H1 (cell line): Measurements from ENCODE around the gene BLOC1S4. TPM values are rescaled to one million over a fixed set of nuclear protein-coding genes. Genes with fewer than 3 reads are reported as not detected.

Experiments used
- CTCF ChIA-PET: fragments of 300-600 bp; sonication (Branson Sonifier 250); formaldehyde crosslinking; loops from one replicate; lab custom pipeline; 2021; ENCODE audit not compliant: partially characterized antibody; lab: Charles Lee
- POLR2A ChIA-PET: fragments of 300-600 bp; sonication (Branson Sonifier 250); formaldehyde crosslinking; loops from one replicate; lab custom pipeline; 2021; ENCODE audit warnings: inconsistent platforms; ENCODE audit not compliant: partially characterized antibody; lab: Charles Lee
- DNase-seq, 2 experiments: peaks; one replicate each; pipeline versions ENCODE4 v3.0.0 to v3.0.0-alpha.2; 2010 to 2022; ENCODE audit warnings: low spot score in 2 of 2, low read depth in 1 of 2, mixed read lengths in 1 of 2
- FAIRE-seq: peaks from 2 replicates; lab custom pipeline; 2011; peaks lifted over from hg19 to GRCh38; lab: Jason Lieb, UNC
- H2AFZ ChIP-seq: 2 replicates; pipeline ENCODE4 v1.8.1; 2012; ENCODE audit warnings: low read length, inconsistent platforms
- H2AK5ac ChIP-seq: 2 replicates; pipeline ENCODE4 v1.6.1; 2013; ENCODE audit warnings: low read depth, low read length
- H2BK120ac ChIP-seq: replicated peaks from 2 replicates; pipeline ENCODE3; 2013; ENCODE audit warnings: low read depth, low read length, inconsistent platforms
- H2BK12ac ChIP-seq: 2 replicates; pipeline ENCODE4 v1.6.1; 2013; ENCODE audit warnings: low read depth, low read length
- H2BK15ac ChIP-seq: 2 replicates; pipeline ENCODE4 v1.6.1; 2013; ENCODE audit warnings: low read length
- H2BK20ac ChIP-seq: 2 replicates; pipeline ENCODE4 v1.6.1; 2013; ENCODE audit warnings: low read length
- H2BK5ac ChIP-seq: 2 replicates; pipeline ENCODE4 v1.6.1; 2013; ENCODE audit warnings: low read depth, low read length
- H3K14ac ChIP-seq: 2 replicates; pipeline ENCODE4 v1.6.1; 2013; ENCODE audit warnings: inconsistent platforms; ENCODE audit not compliant: insufficient read length
- H3K18ac ChIP-seq: 2 replicates; pipeline ENCODE4 v1.6.1; 2013; ENCODE audit warnings: low read length; ENCODE audit errors: extremely low read depth
- H3K23ac ChIP-seq: 2 replicates; pipeline ENCODE4 v1.6.1; 2013; ENCODE audit warnings: inconsistent platforms; ENCODE audit not compliant: insufficient read length
- H3K23me2 ChIP-seq: 2 replicates; pipeline ENCODE4 v1.6.1; 2013; ENCODE audit warnings: low read depth, low read length
- H3K27ac ChIP-seq: 2 replicates; pipeline ENCODE4 v1.6.1; 2011; ENCODE audit warnings: low read depth, low read length, inconsistent platforms
- H3K27me3 ChIP-seq, 4 experiments: replicated peaks in 1 of 4; 1 replicate in 1 of 4; 2 replicates in 3 of 4; pipeline versions ENCODE4 v1.6.1 to v1.8.1; 2011 to 2013; ENCODE audit warnings: low read length in 3 of 4, mild to moderate bottlenecking in 3 of 4, inconsistent platforms in 2 of 4, mixed read lengths in 2 of 4, moderate library complexity in 1 of 4; ENCODE audit not compliant: control insufficient read depth in 3 of 4, insufficient read depth in 3 of 4; ENCODE audit errors: extremely low read depth in 1 of 4
- H3K36me3 ChIP-seq, 4 experiments: 2 replicates each; pipeline versions ENCODE4 v1.6.1 to v1.8.1; 2011 to 2013; ENCODE audit warnings: mild to moderate bottlenecking in 4 of 4, low read length in 3 of 4, moderate library complexity in 2 of 4, control low read depth in 1 of 4, inconsistent platforms in 1 of 4; ENCODE audit not compliant: insufficient read depth in 4 of 4, control insufficient read depth in 2 of 4
- H3K4ac ChIP-seq: replicated peaks from 2 replicates; pipeline ENCODE3; 2013; ENCODE audit warnings: low read length, low read depth, mixed read lengths, inconsistent platforms; ENCODE audit not compliant: insufficient read length
- H3K4me1 ChIP-seq, 4 experiments: replicated peaks in 1 of 4; 1 replicate in 1 of 4; 2 replicates in 3 of 4; pipeline versions ENCODE4 v1.6.1 to v1.8.1; 2011 to 2013; ENCODE audit warnings: low read length in 3 of 4, inconsistent platforms in 2 of 4, mixed read lengths in 1 of 4; ENCODE audit not compliant: insufficient read depth in 4 of 4, control insufficient read depth in 3 of 4
- H3K4me2 ChIP-seq, 2 experiments: 2 replicates each; pipeline versions ENCODE4 v1.6.1 to v1.8.1; 2011 to 2013; ENCODE audit warnings: low read depth in 2 of 2, low read length in 2 of 2, control low read depth in 1 of 2, inconsistent platforms in 1 of 2, mild to moderate bottlenecking in 1 of 2; ENCODE audit not compliant: insufficient read depth in 1 of 2
- H3K4me3 ChIP-seq, 4 experiments: fragments of 200-600, 300-600 bp in 1 of 4; sonication (generic), shearing (Covaris generic), sonication (Bioruptor Twin) in 1 of 4; 2 replicates each; pipeline versions ENCODE4 v1.5.1 to v1.8.1; 2011 to 2016; ENCODE audit warnings: low read length in 4 of 4, low read depth in 3 of 4, control low read depth in 2 of 4, inconsistent platforms in 2 of 4, mild to moderate bottlenecking in 2 of 4, mixed read lengths in 1 of 4, moderate library complexity in 1 of 4; ENCODE audit not compliant: insufficient read depth in 2 of 4; ENCODE audit errors: extremely low read depth in 1 of 4
- H3K56ac ChIP-seq: replicated peaks from 2 replicates; pipeline ENCODE3; 2013; ENCODE audit warnings: low read depth, mild to moderate bottlenecking, mixed read lengths, low read length, inconsistent platforms; ENCODE audit not compliant: insufficient read length
- H3K79me1 ChIP-seq: 2 replicates; pipeline ENCODE4 v1.6.1; 2013; ENCODE audit warnings: low read depth, low read length, control low read depth
- H3K79me2 ChIP-seq, 2 experiments: 2 replicates each; pipeline versions ENCODE4 v1.6.1 to v1.8.1; 2012 to 2013; ENCODE audit warnings: low read length in 2 of 2, mild to moderate bottlenecking in 2 of 2, inconsistent platforms in 1 of 2; ENCODE audit not compliant: insufficient read depth in 2 of 2, control insufficient read depth in 1 of 2
- H3K9ac ChIP-seq, 4 experiments: replicated peaks in 1 of 4; 1 replicate in 1 of 4; 2 replicates in 3 of 4; pipeline versions ENCODE4 v1.6.1 to v1.8.1; 2011 to 2013; ENCODE audit warnings: low read depth in 3 of 4, low read length in 3 of 4, control low read depth in 2 of 4, mild to moderate bottlenecking in 2 of 4, moderate library complexity in 2 of 4, inconsistent platforms in 1 of 4; ENCODE audit errors: extremely low read depth in 1 of 4
- H3K9me3 ChIP-seq, 2 experiments: 2 replicates each; pipeline versions ENCODE4 v1.6.1 to v1.8.1; 2012 to 2013; ENCODE audit warnings: mild to moderate bottlenecking in 2 of 2, moderate library complexity in 2 of 2, control low read depth in 1 of 2, inconsistent platforms in 1 of 2, low read depth in 1 of 2, low read length in 1 of 2, mixed read lengths in 1 of 2; ENCODE audit not compliant: insufficient read depth in 2 of 2
- H4K20me1 ChIP-seq, 2 experiments: replicated peaks in 1 of 2; 2 replicates each; pipeline versions ENCODE3 to v1.8.1; 2011 to 2013; ENCODE audit warnings: inconsistent platforms in 2 of 2, low read length in 2 of 2, mild to moderate bottlenecking in 1 of 2; ENCODE audit not compliant: insufficient read depth in 2 of 2, control insufficient read depth in 1 of 2
- H4K5ac ChIP-seq: 2 replicates; pipeline ENCODE4 v1.6.1; 2013; ENCODE audit warnings: low read length, low read depth, mixed read lengths, inconsistent platforms; ENCODE audit not compliant: insufficient read length
- H4K8ac ChIP-seq: 2 replicates; pipeline ENCODE4 v1.8.0; 2013; ENCODE audit warnings: mild to moderate bottlenecking, moderate library complexity, low read length, inconsistent platforms; ENCODE audit not compliant: insufficient read depth; ENCODE audit errors: extremely low read depth
- H4K91ac ChIP-seq: replicated peaks from 2 replicates; pipeline ENCODE3; 2013; ENCODE audit warnings: low read length, mixed read lengths, inconsistent platforms; ENCODE audit not compliant: insufficient read length
- ASH2L ChIP-seq: fragments of 200-600, 300-600 bp; sonication (generic); IDR thresholded peaks from one replicate; pipeline ENCODE4 v1.7.1; 2017; ENCODE audit warnings: low read length
- CBX8 ChIP-seq: fragments of 300-800, 300-1000 bp; sonication (generic); IDR thresholded peaks from 2 replicates; pipeline ENCODE4 v1.7.1; 2016; ENCODE audit warnings: low read depth, low read length, borderline replicate concordance
- EZH2 ChIP-seq: fragments of 200-600 bp; sonication (generic); IDR thresholded peaks from 2 replicates; pipeline ENCODE4 v1.7.1; 2012; ENCODE audit warnings: low read depth, mild to moderate bottlenecking, moderate library complexity, low read length, inconsistent platforms; ENCODE audit not compliant: severe bottlenecking
- POLR2AphosphoS5 ChIP-seq: IDR thresholded peaks from 2 replicates; pipeline ENCODE4 v1.6.1; 2011; ENCODE audit warnings: low read depth, low read length
- RAD21 ChIP-seq, 2 experiments: IDR thresholded peaks in 1 of 2; conservative IDR thresholded peaks in 1 of 2; 2 replicates each; pipeline ENCODE4 v1.6.1; 2011; ENCODE audit warnings: low read depth in 2 of 2, low read length in 2 of 2, improper control_type of control experiment in 1 of 2, inconsistent platforms in 1 of 2, mild to moderate bottlenecking in 1 of 2, moderate library complexity in 1 of 2
- RXRA ChIP-seq: IDR thresholded peaks from 2 replicates; pipeline ENCODE4 v1.6.1; 2011; ENCODE audit warnings: low read depth, mild to moderate bottlenecking, low read length, moderate library complexity; ENCODE audit not compliant: insufficient read depth
- SIRT6 ChIP-seq: IDR thresholded peaks from one replicate; pipeline ENCODE4 v1.7.1; 2012; ENCODE audit warnings: low read length, inconsistent platforms
- SP1 ChIP-seq: IDR thresholded peaks from 2 replicates; pipeline ENCODE4 v1.6.1; 2011; ENCODE audit warnings: low read depth, low read length
- SP2 ChIP-seq: IDR thresholded peaks from 2 replicates; pipeline ENCODE4 v1.6.1; 2012; ENCODE audit warnings: mild to moderate bottlenecking, low read length, inconsistent platforms
- TAF7 ChIP-seq: optimal IDR thresholded peaks from 2 replicates; pipeline ENCODE3; 2011; ENCODE audit warnings: low read depth, mild to moderate bottlenecking, inconsistent platforms, low read length, moderate library complexity, borderline replicate concordance
- ZNF274 ChIP-seq: IDR thresholded peaks from 2 replicates; pipeline ENCODE4 v1.7.0; 2012; ENCODE audit warnings: low read length, borderline replicate concordance; ENCODE audit errors: extremely low read depth
- WGBS, 2 experiments: shearing (Covaris generic) in 1 of 2; methylation state at CpG; one replicate each; pipeline versions ENCODE4 v1.1.6 to v1.1.7; 2013 to 2015; ENCODE audit warnings: low lambda C conversion rate in 2 of 2, mixed read lengths in 2 of 2, inconsistent platforms in 1 of 2, low coverage in 1 of 2, missing lambda C conversion rate in 1 of 2; ENCODE audit not compliant: insufficient replicate concordance in 2 of 2, insufficient coverage in 1 of 2, insufficient read length in 1 of 2; ENCODE audit errors: extremely low coverage in 1 of 2, missing lambda C conversion rate in 1 of 2; 5-methylcytosine and 5-hydroxymethylcytosine counted together
- polyA plus RNA-seq, 7 experiments: library from polyadenylated mRNA; depleted of rRNA in 3 of 7; stranded (reverse) in 5 of 7; unstranded in 2 of 7; fragments of >200 nt in 5 of 7; fragments of 200-250 nt in 2 of 7; gene quantifications; 1 replicate in 5 of 7; 2 replicates in 1 of 7; 4 replicates in 1 of 7; pipeline versions ENCODE4 v1.2.1 to v1.2.3, GENCODE V29; 2011 to 2013; ENCODE audit warnings: missing spikeins in 2 of 7, mixed read lengths in 2 of 7
- total RNA-seq: library from RNA; stranded (reverse); fragmentation: NEBNext Ultra II Directional; extraction: Animal tissue kit (Norgen Biotek cat#: 25700); gene quantifications from 2 replicates; pipeline ENCODE4 v1.2.1, GENCODE V29; 2021
- TF ChIP-seq, protein P1 (sequence below): IDR thresholded peaks from 2 replicates; pipeline ENCODE4 v1.6.1; 2012; ENCODE audit warnings: inconsistent platforms

BLOC1S4 gene
- total and polyA plus RNA-seq, 2 of the 8 experiments (the other 6 are each of a cell fraction or from before 2014, with no cell fraction given) = 19.1 to 27.8 TPM

DNA sequence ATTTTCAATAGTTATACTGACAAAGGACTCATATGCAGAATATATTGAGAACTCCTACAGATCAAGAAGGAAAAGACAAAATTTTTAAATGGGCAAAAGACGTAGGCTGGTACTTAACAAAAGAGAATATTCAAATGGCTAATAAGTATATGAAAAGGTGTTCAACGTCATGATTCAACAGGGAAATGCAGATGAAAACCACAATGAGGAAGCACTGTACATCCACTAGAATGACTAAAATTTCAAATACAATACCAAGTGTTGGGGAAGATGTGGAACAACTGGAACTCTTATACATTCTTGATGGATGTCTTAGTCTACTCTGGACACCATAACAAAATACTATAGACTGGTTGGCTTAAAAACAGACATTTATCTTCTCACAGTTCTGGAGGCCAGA, 5.0 kb upstream of the BLOC1S4 start:
- no peak overlapping the region for H3K4me3 ChIP-seq
- no peak overlapping the region for H4K8ac ChIP-seq
- no peaks in the 10 kb centered on the region for H3K9me3 ChIP-seq
- H3K36me3 ChIP-seq = peaks cover 0 to 17% (median 0%) of the 10 kb centered on the region in 4 experiments; a peak in 2 of 8 replicates
- H2BK120ac ChIP-seq = no peak overlapping the region
- ChIA-PET CTCF (no interaction called here), POLR2A (interaction anchor here (0.6 kb wide), 1 partner anchor 67 kb away, joined by 3 read pairs; no protein-coding TSS in a partner anchor)
- H3K9ac ChIP-seq = no peak overlapping the region
- no peak overlapping the region for H2BK5ac ChIP-seq
- no peak overlapping the region for H2AFZ ChIP-seq
- H3K4ac ChIP-seq = no peak overlapping the region
- H2BK15ac ChIP-seq = no peak overlapping the region
- no peak overlapping the region for H3K27ac ChIP-seq
- H4K5ac ChIP-seq = no peak overlapping the region
- H2BK20ac ChIP-seq = no peak overlapping the region
- FAIRE-seq (no peak), DNase-seq (no peak)
- H3K23ac ChIP-seq = no peak overlapping the region
- no peak overlapping the region for H4K91ac ChIP-seq
- H3K56ac ChIP-seq = no peak overlapping the region
- H2AK5ac ChIP-seq = no peak overlapping the region
- H2BK12ac ChIP-seq = no peak overlapping the region
- TF ChIP-seq ASH2L = no peak
- no peak for TF ChIP-seq ZNF274
- TF ChIP-seq SP1 = no peak
- no peak for TF ChIP-seq TAF7
- no peak for TF ChIP-seq RXRA
- TF ChIP-seq EZH2 = no peak
- TF ChIP-seq CBX8 = no peak
- TF ChIP-seq RAD21 (IDR thresholded peaks at IDR 0.05 in 1 of 2, conservative IDR thresholded peaks at IDR 0.05 in 1 of 2; ENCODE audit: low read depth in 2 of 2, low read length in 2 of 2) = no peak
- no peak for TF ChIP-seq SP2
- TF ChIP-seq, protein P1, sequence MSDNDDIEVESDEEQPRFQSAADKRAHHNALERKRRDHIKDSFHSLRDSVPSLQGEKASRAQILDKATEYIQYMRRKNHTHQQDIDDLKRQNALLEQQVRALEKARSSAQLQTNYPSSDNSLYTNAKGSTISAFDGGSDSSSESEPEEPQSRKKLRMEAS = no peak
- TF ChIP-seq POLR2AphosphoS5 = no peak
- TF ChIP-seq SIRT6 = no peak
- peaks cover 0 to 18% (median 5%) of the 10 kb centered on the region in 4 experiments; a peak in 5 of 7 replicates for H3K4me1 ChIP-seq
- peaks cover 24 to 36% of the 10 kb centered on the region in 2 experiments for H3K79me2 ChIP-seq
- no peaks in the 10 kb centered on the region; a peak in 3 of 7 replicates for H3K27me3 ChIP-seq
- H4K20me1 ChIP-seq = peaks cover 0 to 7% of the 10 kb centered on the region in 2 experiments
- no peak overlapping the region for H3K18ac ChIP-seq
- H3K4me2 ChIP-seq = peak overlapping the region in 1 of 2 experiments; percentile 97; a peak in 1 of 4 replicates
- 75% methylated on average over 2 of the region's 2 CpGs; no CpG with 5 or more reads in 1 of the 2 experiments for WGBS, 2 experiments
- peaks cover 14% of the 10 kb centered on the region for H3K23me2 ChIP-seq
- H3K79me1 ChIP-seq = peaks cover 9% of the 10 kb centered on the region
- H3K14ac ChIP-seq = no peak overlapping the region
